Measurements from ENCODE around the gene COPZ1. TPM values are rescaled to one million over a fixed set of nuclear protein-coding genes. Genes with fewer than 3 reads are reported as not detected.

Gene COPZ1
- total and polyA plus RNA-seq, 4 donors, result 98.8 to 163 (median 136) TPM

DNA sequence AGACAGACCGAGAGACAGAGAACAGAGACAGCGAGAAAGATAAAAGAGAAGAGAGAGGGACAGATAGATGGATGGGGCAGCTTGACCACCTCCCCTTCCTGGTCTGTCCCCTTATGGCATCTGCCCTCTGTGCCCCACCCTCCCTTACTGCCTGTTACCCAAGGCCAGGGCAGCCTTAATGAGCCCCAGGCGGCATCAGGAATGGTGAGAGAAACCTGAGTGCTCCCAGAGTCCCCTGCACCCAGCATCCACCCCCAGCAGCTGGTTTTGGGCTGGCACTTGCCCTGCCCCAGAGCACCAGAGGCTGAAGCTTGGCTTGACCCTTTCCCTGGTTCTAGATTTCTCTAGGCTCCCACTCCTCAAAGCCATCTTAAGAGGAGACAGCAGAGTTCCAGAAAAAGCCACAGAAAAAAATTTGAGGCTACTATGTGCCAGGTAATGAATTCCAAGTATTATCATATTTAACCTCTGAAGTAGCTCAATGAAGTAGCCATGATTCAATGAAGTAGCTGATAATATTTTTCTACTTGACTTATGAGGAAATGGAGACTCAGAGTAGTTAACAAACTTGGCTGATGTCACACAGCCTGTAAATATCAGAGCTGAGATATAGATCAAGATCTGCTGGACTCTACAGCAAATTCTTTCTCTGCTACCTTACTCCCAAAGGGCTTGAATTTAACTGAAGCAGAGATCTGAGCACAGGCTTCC lies 61.6 kb downstream of the COPZ1 start:
- H3K9ac ChIP-seq (ENCODE audit: insufficient read depth in 1 of 2, low read length in 2 of 2), result no peak overlapping the region
- no peaks in the 10 kb centered on the region for H3K9me3 ChIP-seq (ENCODE audit: control insufficient read depth in 4 of 4, insufficient read depth in 3 of 4, low read length in 3 of 4)
- ATAC-seq (ENCODE audit: insufficient read depth, low FRiP score) (no peak), DNase-seq (no peak)
- H3K27me3 ChIP-seq (ENCODE audit: control insufficient read depth in 3 of 3, insufficient read depth in 3 of 3, low read length in 2 of 3), result no peaks in the 10 kb centered on the region
- H3K4me3 ChIP-seq, result no peak overlapping the region
- peaks cover 0 to 34% (median 14%) of the 10 kb centered on the region in 5 donors for H3K4me1 ChIP-seq (ENCODE audit: control insufficient read depth in 5 of 5, insufficient read depth in 5 of 5, low read length in 5 of 5)
- 83 to 90% methylated on average over 3 of the region's 3 CpGs for WGBS, 2 donors
- TF ChIP-seq, protein P1, sequence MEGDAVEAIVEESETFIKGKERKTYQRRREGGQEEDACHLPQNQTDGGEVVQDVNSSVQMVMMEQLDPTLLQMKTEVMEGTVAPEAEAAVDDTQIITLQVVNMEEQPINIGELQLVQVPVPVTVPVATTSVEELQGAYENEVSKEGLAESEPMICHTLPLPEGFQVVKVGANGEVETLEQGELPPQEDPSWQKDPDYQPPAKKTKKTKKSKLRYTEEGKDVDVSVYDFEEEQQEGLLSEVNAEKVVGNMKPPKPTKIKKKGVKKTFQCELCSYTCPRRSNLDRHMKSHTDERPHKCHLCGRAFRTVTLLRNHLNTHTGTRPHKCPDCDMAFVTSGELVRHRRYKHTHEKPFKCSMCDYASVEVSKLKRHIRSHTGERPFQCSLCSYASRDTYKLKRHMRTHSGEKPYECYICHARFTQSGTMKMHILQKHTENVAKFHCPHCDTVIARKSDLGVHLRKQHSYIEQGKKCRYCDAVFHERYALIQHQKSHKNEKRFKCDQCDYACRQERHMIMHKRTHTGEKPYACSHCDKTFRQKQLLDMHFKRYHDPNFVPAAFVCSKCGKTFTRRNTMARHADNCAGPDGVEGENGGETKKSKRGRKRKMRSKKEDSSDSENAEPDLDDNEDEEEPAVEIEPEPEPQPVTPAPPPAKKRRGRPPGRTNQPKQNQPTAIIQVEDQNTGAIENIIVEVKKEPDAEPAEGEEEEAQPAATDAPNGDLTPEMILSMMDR (IDR thresholded peaks at IDR 0.05; ENCODE audit: control extremely low read depth, extremely low read depth), result no peak
- no peaks in the 10 kb centered on the region for H3K36me3 ChIP-seq (ENCODE audit: control insufficient read depth in 4 of 4, insufficient read depth in 4 of 4, low read length in 4 of 4)
- no peak overlapping the region for H3K27ac ChIP-seq (ENCODE audit: low read depth in 1 of 2, low read length in 1 of 2)

DNA sequence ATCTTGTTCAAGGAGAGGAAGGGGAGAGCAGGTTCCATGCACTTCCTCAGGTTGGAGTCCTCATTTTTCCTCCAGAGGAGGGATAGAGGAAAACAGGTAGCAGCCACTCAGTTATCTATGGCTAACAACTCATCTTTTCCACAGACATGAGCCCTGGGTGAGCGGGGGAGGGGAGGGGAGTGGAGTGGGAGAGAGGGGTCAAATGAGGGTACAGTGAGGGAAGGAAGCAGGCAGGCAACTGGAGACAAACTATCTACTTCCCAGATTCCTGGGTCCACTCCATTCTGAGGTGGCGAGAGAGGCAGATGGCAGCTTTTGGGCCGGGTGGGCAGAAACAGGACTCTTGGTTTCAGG lies 62.2 kb downstream of the COPZ1 start:
- no peak for ATAC-seq (ENCODE audit: insufficient read depth, low FRiP score)
- no peaks in the 10 kb centered on the region for H3K27me3 ChIP-seq (ENCODE audit: control insufficient read depth in 3 of 3, insufficient read depth in 3 of 3, low read length in 2 of 3)
- peaks cover 0 to 34% (median 14%) of the 10 kb centered on the region in 5 donors for H3K4me1 ChIP-seq (ENCODE audit: control insufficient read depth in 5 of 5, insufficient read depth in 5 of 5, low read length in 5 of 5)
- H3K9ac ChIP-seq (ENCODE audit: insufficient read depth in 1 of 2, low read length in 2 of 2), result no peak overlapping the region
- no peaks in the 10 kb centered on the region for H3K36me3 ChIP-seq (ENCODE audit: control insufficient read depth in 4 of 4, insufficient read depth in 4 of 4, low read length in 4 of 4)
- H3K27ac ChIP-seq (ENCODE audit: low read depth in 1 of 2, low read length in 1 of 2), result no peak overlapping the region
- H3K4me3 ChIP-seq, result no peak overlapping the region
- 91 to 92% methylated on average over 3 of the region's 3 CpGs for WGBS, 2 donors
- no peak for DNase-seq
- no peaks in the 10 kb centered on the region for H3K9me3 ChIP-seq (ENCODE audit: control insufficient read depth in 4 of 4, insufficient read depth in 3 of 4, low read length in 3 of 4)
- TF ChIP-seq, protein P1 (IDR thresholded peaks at IDR 0.05; ENCODE audit: control extremely low read depth, extremely low read depth), result no peak

DNA sequence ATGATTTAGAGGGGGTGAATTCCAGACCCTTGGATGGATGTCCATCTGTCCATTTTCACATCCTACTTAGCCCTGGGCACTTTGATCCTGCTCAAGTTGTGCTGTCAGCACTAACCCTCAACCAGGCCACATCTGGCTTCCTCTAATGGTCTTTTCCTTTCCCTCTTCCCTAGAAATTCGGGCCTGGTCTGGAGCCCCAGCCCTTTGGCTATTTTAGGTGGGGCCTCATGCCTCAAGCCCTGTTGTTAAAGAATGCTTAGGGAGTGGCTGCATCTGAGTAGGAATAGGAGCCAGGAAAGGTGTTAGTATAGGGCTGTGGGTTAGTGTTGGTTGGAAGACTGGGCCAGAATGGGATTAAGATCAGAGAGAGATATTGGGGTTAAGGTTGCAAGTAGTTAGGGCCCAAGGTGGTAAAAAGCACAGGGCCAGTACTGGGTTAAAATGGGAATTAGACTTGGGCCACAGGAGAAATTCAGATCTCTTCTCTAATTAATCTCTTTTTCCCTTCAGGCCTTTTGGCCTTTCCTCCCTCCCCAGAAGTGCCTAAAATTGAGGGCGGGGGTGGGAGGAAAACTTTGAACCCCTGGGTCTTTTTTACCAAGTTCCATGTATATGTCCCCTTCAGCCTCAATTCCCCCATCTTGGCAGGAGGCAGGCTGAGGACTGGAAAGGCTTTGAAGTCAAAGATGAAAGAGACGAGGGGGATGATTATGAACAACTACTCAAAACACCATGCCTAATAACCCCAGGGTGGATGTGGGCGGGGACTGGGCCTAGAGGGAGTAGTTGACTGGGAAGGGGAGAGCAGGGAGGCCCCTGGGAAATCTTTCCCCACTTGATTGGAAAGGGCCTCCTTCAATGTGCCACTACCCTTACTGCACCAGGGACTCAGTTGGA lies 63.6 kb downstream of the COPZ1 start:
- DNase-seq (no peak), ATAC-seq (ENCODE audit: insufficient read depth, low FRiP score) (no peak)
- TF ChIP-seq, protein P1 (IDR thresholded peaks at IDR 0.05; ENCODE audit: control extremely low read depth, extremely low read depth), result no peak
- H3K27me3 ChIP-seq (ENCODE audit: control insufficient read depth in 3 of 3, insufficient read depth in 3 of 3, low read length in 2 of 3), result no peaks in the 10 kb centered on the region
- H3K4me1 ChIP-seq (ENCODE audit: control insufficient read depth in 5 of 5, insufficient read depth in 5 of 5, low read length in 5 of 5), result peaks cover 0 to 34% (median 14%) of the 10 kb centered on the region in 5 donors
- no peak overlapping the region for H3K9ac ChIP-seq (ENCODE audit: insufficient read depth in 1 of 2, low read length in 2 of 2)
- no peak overlapping the region for H3K27ac ChIP-seq (ENCODE audit: low read depth in 1 of 2, low read length in 1 of 2)
- H3K9me3 ChIP-seq (ENCODE audit: control insufficient read depth in 4 of 4, insufficient read depth in 3 of 4, low read length in 3 of 4), result no peaks in the 10 kb centered on the region
- no peak overlapping the region for H3K4me3 ChIP-seq
- peaks cover 0 to 3% (median 0%) of the 10 kb centered on the region in 4 donors for H3K36me3 ChIP-seq (ENCODE audit: control insufficient read depth in 4 of 4, insufficient read depth in 4 of 4, low read length in 4 of 4)
- WGBS, 2 donors, result 69 to 76% methylated on average over 4 of the region's 4 CpGs
